ENCODE data around the gene TMEM220.

The TMEM220 gene

DNA sequence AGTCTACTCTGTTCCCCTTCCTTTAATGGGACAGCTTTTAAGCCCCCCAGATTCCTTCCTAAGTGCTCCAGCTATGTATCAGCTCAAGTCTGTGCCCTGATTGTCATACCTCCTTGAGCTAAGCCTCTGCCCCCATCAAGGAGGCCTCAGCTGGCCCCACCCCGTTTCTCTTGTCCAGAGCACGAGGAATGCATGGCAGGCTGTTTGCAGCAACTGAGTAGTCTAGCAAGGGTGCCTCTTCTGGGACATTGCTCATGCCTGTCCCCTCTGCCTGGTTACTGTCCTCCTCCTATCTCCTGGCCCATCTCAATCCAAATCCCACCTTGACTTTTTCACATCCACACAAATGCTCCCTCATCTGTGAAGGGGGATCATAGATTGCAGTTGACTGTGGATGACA lies 27.8 kb upstream of the TMEM220 start:
- no peak overlapping the region for H3K27ac ChIP-seq
- TF ChIP-seq, protein P1, sequence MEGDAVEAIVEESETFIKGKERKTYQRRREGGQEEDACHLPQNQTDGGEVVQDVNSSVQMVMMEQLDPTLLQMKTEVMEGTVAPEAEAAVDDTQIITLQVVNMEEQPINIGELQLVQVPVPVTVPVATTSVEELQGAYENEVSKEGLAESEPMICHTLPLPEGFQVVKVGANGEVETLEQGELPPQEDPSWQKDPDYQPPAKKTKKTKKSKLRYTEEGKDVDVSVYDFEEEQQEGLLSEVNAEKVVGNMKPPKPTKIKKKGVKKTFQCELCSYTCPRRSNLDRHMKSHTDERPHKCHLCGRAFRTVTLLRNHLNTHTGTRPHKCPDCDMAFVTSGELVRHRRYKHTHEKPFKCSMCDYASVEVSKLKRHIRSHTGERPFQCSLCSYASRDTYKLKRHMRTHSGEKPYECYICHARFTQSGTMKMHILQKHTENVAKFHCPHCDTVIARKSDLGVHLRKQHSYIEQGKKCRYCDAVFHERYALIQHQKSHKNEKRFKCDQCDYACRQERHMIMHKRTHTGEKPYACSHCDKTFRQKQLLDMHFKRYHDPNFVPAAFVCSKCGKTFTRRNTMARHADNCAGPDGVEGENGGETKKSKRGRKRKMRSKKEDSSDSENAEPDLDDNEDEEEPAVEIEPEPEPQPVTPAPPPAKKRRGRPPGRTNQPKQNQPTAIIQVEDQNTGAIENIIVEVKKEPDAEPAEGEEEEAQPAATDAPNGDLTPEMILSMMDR (IDR thresholded peaks at IDR 0.05; ENCODE audit: low read depth, low read length): no peak

DNA sequence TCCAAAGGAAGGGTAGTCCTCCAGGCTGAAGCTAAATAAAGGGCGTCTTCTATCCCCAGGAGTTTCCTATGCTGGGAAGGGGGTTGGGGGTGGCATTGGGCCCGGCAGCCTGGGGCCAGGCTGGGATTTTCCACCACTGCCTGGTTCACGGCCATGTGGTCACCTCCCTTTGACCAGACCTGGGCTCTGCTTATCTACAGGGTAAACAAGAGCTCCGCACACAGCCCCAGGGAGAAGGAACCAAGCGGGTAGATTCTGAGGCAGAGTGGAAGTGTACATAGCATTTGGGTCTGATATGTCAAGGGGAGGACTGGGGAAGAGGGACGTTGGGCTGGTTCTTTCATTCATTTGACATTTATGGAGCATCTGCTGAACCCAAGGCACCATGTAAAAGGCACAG lies 27.2 kb upstream of the TMEM220 start:
- no peak for DNase-seq
- no peak overlapping the region for H3K4me3 ChIP-seq (ENCODE audit: low read depth, low read length)
- H3K9me3 ChIP-seq (ENCODE audit: severe bottlenecking): no peaks in the 10 kb centered on the region
- H3K27ac ChIP-seq: no peak overlapping the region
- no peaks in the 10 kb centered on the region for H3K36me3 ChIP-seq
- no peaks in the 10 kb centered on the region for H3K27me3 ChIP-seq (ENCODE audit: insufficient read depth, low read depth, severe bottlenecking)
- TF ChIP-seq, protein P1 (IDR thresholded peaks at IDR 0.05; ENCODE audit: low read depth, low read length): no peak

More for the DNA sequence above, 27.8 kb upstream of the TMEM220 start:
- Histone ChIP-seq H3K27me3 (ENCODE audit: insufficient read depth, low read depth, severe bottlenecking) (no peaks in the 10 kb centered on the region), H3K9me3 (ENCODE audit: severe bottlenecking) (no peaks in the 10 kb centered on the region), H3K36me3 (no peaks in the 10 kb centered on the region), H3K4me3 (ENCODE audit: low read depth, low read length) (no peak overlapping the region)
- no peak for DNase-seq

DNA sequence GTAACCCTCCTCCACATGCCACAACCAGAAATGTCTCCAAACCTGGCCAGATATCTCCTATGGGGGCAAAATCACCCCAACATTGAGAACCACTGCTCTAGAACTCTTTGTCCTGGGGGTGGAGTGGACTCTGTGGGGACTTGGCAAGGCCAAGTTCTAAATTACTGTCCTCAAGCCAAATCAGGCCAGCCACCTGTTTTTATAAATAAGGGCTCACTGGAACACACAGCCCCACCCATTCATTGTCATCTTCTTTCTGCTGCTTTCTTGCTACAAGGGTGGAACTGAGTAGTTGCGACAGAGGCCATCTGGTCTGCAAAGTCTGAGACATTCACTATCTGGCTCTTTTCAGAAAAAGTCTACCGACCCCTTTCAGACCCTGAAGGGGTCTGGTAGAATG lies 26.8 kb upstream of the TMEM220 start:
- TF ChIP-seq, protein P1 (IDR thresholded peaks at IDR 0.05; ENCODE audit: low read depth, low read length): no peak
- no peak overlapping the region for H3K4me3 ChIP-seq (ENCODE audit: low read depth, low read length)
- no peaks in the 10 kb centered on the region for H3K27me3 ChIP-seq (ENCODE audit: insufficient read depth, low read depth, severe bottlenecking)
- H3K27ac ChIP-seq: no peak overlapping the region
- no peaks in the 10 kb centered on the region for H3K36me3 ChIP-seq
- DNase-seq: no peak
- no peaks in the 10 kb centered on the region for H3K9me3 ChIP-seq (ENCODE audit: severe bottlenecking)

DNA sequence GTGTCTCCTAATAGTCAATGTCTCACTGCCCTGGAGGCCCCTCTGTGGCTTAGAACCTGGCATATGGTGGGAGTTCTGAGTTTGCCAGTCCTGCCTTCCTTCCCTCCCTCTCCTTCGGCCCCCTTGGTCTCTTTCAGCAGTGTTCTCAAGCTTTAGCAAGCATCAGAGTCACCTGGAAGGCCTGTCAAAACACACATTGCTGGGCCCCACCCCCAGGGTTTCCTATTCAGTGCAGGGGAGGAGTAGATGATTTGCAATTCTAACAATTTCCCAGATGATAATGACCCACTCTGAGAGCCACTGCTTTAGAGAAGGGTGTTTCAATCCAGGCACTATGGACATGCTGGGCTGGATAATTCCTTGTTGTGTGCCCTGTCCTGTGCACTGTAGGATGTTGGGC lies 26.4 kb upstream of the TMEM220 start:
- no peaks in the 10 kb centered on the region for H3K9me3 ChIP-seq (ENCODE audit: severe bottlenecking)
- DNase-seq: no peak
- no peak overlapping the region for H3K4me3 ChIP-seq (ENCODE audit: low read depth, low read length)
- TF ChIP-seq, protein P1 (IDR thresholded peaks at IDR 0.05; ENCODE audit: low read depth, low read length): no peak
- no peak overlapping the region for H3K27ac ChIP-seq
- no peaks in the 10 kb centered on the region for H3K36me3 ChIP-seq
- H3K27me3 ChIP-seq (ENCODE audit: insufficient read depth, low read depth, severe bottlenecking): no peaks in the 10 kb centered on the region

DNA sequence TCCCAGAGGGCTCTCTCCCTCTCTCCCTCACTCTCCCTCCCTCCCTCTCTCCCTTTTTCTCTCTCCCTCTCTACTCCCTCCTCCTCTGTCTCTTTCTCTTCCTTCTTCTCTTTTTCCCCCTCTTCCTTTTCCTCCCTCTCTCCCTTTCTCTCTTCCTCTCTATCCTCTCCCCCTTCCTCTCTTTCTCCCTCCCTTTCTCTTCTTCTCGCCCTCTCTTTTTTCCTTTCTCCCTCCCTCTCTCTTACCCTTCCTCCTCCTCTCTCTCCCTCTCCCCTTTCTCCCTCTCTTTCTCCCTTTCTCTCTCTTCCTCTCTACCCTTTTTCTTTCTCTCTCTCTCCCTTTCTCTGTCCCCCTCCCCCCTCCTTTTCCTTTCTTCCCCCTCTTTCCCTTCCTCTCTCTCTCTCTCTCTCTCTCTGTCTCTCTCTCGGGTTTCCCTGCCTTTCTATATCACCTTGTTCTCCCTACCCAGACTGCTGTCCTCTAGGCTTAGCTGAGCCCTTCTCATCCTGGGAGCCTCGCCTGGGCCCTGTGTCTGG lies 25.8 kb upstream of the TMEM220 start:
- peak overlapping the region; percentile 37; the same call in 1 of the 2 replicates for H3K4me3 ChIP-seq (ENCODE audit: low read depth, low read length)
- TF ChIP-seq, protein P1 (IDR thresholded peaks at IDR 0.05; ENCODE audit: low read depth, low read length): no peak
- no peak overlapping the region; the same call in 1 of the 2 replicates for H3K27ac ChIP-seq
- DNase-seq: no peak
- H3K27me3 ChIP-seq (ENCODE audit: insufficient read depth, low read depth, severe bottlenecking): no peaks in the 10 kb centered on the region
- no peaks in the 10 kb centered on the region for H3K36me3 ChIP-seq
- H3K9me3 ChIP-seq (ENCODE audit: severe bottlenecking): no peaks in the 10 kb centered on the region

Measured in WERI-Rb-1 (cell line).